ENCODE data around the gene MBOAT1.

Gene MBOAT1

DNA sequence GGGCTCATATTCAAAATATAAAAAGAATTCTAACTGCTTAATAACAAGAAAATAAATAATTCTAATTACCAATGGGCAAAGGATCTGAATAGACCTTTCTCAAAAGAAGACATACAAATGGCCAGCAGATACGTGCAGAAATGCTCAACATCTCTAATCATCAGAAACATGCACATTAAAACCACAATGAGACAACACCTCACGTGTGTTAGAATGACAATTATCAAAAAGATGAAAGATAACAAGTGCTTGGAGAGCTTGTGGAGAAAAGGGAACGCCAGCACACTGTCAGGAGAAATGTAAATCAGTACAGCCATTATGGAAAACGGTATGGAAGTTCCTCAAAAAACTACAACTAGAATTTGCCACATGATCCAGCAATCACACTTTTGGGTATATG, 53.6 kb downstream of the MBOAT1 start:
- no peak for TF ChIP-seq POLR2AphosphoS5 (IDR thresholded peaks at IDR 0.05; ENCODE audit: low read depth, low read length)
- no peak for TF ChIP-seq FOXP2 (optimal IDR thresholded peaks at IDR 0.05; ENCODE audit: borderline replicate concordance, extremely low read depth, extremely low read length, insufficient read depth)
- no peak for TF ChIP-seq SIN3A (IDR thresholded peaks at IDR 0.05; ENCODE audit: borderline replicate concordance, insufficient read depth, low read length)
- no peak for TF ChIP-seq REST (IDR thresholded peaks at IDR 0.05; ENCODE audit: insufficient read depth in 1 of 2, low read depth in 2 of 2, low read length in 2 of 2)
- no peak for TF ChIP-seq TAF1 (IDR thresholded peaks at IDR 0.05; ENCODE audit: borderline replicate concordance, insufficient read depth, low read length)

GRCh38 chr6:20156824-20157223, 55.4 kb downstream of the MBOAT1 start:
- TF ChIP-seq REST (IDR thresholded peaks at IDR 0.05; ENCODE audit: insufficient read depth in 1 of 2, low read depth in 2 of 2, low read length in 2 of 2) = no peak

- TF ChIP-seq SIN3A (IDR thresholded peaks at IDR 0.05; ENCODE audit: borderline replicate concordance, insufficient read depth, low read length) = no peak
- TF ChIP-seq REST (IDR thresholded peaks at IDR 0.05; ENCODE audit: insufficient read depth in 1 of 2, low read depth in 2 of 2, low read length in 2 of 2) = no peak
These were observed 57.5 kb downstream of the MBOAT1 start for GRCh38 chr6:20154753-20155152.

- TF ChIP-seq REST (IDR thresholded peaks at IDR 0.05; ENCODE audit: insufficient read depth in 1 of 2, low read depth in 2 of 2, low read length in 2 of 2) (no peak), FOXP2 (optimal IDR thresholded peaks at IDR 0.05; ENCODE audit: borderline replicate concordance, extremely low read depth, extremely low read length, insufficient read depth) (no peak), SIN3A (IDR thresholded peaks at IDR 0.05; ENCODE audit: borderline replicate concordance, insufficient read depth, low read length) (no peak), POLR2AphosphoS5 (IDR thresholded peaks at IDR 0.05; ENCODE audit: low read depth, low read length) (no peak), TAF1 (IDR thresholded peaks at IDR 0.05; ENCODE audit: borderline replicate concordance, insufficient read depth, low read length) (no peak)
These were observed 59.1 kb downstream of the MBOAT1 start for GRCh38 chr6:20153194-20153593.

GRCh38 chr6:20148433-20148832, 63.8 kb downstream of the MBOAT1 start:
- TF ChIP-seq TAF1 (IDR thresholded peaks at IDR 0.05; ENCODE audit: borderline replicate concordance, insufficient read depth, low read length) (no peak), FOXP2 (optimal IDR thresholded peaks at IDR 0.05; ENCODE audit: borderline replicate concordance, extremely low read depth, extremely low read length, insufficient read depth) (no peak), POLR2AphosphoS5 (IDR thresholded peaks at IDR 0.05; ENCODE audit: low read depth, low read length) (no peak), REST (IDR thresholded peaks at IDR 0.05; ENCODE audit: insufficient read depth in 1 of 2, low read depth in 2 of 2, low read length in 2 of 2) (no peak), SIN3A (IDR thresholded peaks at IDR 0.05; ENCODE audit: borderline replicate concordance, insufficient read depth, low read length) (no peak)
